ENCODE data around the gene SERPINB2.

SERPINB2 gene

DNA sequence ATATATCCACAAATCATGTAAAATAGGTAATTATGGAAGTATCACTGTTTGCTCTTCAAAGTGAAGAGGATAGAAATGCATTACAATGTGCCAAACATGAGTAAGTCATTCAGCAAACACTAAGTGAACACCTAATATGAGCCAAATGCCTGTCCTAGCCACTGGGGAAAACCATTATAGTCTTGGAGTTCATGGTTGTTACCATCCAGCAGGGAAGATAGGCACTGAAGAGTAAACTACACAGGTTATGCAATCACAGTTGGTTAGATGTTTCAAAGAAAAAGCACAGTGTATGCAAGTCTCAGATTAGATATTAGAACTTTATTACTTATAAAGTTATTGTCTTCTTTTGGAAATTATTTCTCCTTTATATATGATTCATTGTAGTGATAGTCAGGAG lies 3.9 kb upstream of the SERPINB2 start:
- H3K4me3 ChIP-seq (ENCODE audit: low read depth, low read length): no peak overlapping the region
- TF ChIP-seq CTCF (IDR thresholded peaks at IDR 0.05; ENCODE audit: low read depth, low read length, missing control alignments): no peak
- DNase-seq (ENCODE audit: low read depth): no peak

DNA sequence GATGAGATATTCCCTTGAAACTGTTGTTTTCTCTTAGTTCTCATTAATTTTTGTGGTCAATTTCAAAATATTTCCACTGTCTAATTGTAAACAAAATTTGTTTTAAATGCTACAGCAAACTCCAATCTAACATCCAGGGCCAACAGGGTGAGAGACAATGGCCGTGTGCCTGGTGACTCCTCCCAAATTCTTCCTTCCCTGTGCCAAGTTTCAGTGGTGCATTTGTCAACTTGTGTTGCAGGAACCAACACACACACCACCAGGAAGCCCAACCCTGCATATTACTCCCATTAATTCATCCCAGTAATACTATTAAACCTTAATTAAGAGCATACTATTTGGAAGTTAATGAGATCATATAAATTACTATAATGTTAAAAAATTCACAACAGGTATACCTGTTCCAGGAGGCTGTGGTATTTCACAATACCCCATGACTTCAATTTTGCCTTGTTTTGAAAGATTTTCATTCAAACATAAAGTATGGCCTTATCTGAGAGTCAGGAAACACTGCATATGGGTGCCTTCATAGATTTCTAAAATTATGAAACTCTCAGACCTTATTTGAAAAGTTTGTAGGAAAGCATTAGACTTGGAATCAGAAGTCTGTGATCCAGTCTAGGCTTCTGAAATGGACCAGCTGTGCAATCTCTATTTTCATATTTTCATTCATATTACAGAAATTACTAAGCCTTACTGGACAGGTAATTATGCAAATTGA lies 1.1 kb downstream of the SERPINB2 start:
- no peak overlapping the region for H3K4me3 ChIP-seq (ENCODE audit: low read depth, low read length)
- no peak for DNase-seq (ENCODE audit: low read depth)
- TF ChIP-seq CTCF (IDR thresholded peaks at IDR 0.05; ENCODE audit: low read depth, low read length, missing control alignments): no peak

DNA sequence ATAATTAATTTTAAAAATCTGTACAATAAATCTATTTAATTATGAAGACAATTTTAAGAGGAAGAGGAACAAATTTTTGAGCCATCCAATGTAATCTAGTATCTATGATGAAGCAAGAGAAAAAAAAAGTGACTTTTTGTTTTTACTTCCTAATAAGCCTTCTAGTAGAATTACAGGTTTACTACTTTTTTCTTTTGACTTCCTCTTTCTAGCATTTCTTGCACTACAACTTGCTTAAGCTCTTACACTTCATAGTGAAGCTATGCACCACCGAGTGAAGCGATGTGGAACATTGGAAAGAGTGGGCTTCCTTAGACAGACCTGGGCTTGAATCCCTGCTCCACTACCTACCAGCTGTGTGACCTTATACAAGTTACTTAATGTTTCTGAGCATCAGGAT lies 2.1 kb downstream of the SERPINB2 start:
- TF ChIP-seq CTCF (IDR thresholded peaks at IDR 0.05; ENCODE audit: low read depth, low read length, missing control alignments): no peak
- H3K4me3 ChIP-seq (ENCODE audit: low read depth, low read length): no peak overlapping the region
- no peak for DNase-seq (ENCODE audit: low read depth)

GRCh38 chr18:63890237-63890949 lies 2.9 kb downstream of the SERPINB2 start:
- TF ChIP-seq CTCF (IDR thresholded peaks at IDR 0.05; ENCODE audit: low read depth, low read length, missing control alignments): no peak
- H3K4me3 ChIP-seq (ENCODE audit: low read depth, low read length): no peak overlapping the region
- no peak for DNase-seq (ENCODE audit: low read depth)

GRCh38 chr18:63890950-63891304 lies 3.4 kb downstream of the SERPINB2 start:
- peak; percentile 52 for TF ChIP-seq CTCF (IDR thresholded peaks at IDR 0.05; ENCODE audit: low read depth, low read length, missing control alignments)
- DNase-seq (ENCODE audit: low read depth): peak; percentile 19
- no peak overlapping the region for H3K4me3 ChIP-seq (ENCODE audit: low read depth, low read length)

DNA sequence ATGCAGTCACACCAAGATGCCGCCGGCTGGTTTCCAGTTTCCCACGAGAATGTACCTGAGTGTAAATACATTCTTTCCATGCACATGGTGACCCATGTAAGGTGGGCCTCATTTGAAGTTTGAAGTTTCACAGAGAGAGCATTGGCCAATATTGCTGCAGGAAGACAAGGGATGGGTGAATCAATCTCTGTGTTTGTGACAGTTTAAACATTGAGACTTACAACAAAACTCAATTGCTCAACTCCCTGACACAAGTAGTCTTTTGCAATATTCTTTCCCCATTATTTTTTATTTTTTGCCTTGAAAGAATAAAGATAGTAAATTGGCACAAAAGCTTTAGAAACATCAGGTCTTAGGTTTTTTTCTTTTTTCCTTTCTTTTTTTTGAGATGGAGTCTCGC lies 5.1 kb downstream of the SERPINB2 start:
- H3K4me3 ChIP-seq (ENCODE audit: low read depth, low read length): no peak overlapping the region
- no peak for TF ChIP-seq CTCF (IDR thresholded peaks at IDR 0.05; ENCODE audit: low read depth, low read length, missing control alignments)
- DNase-seq (ENCODE audit: low read depth): no peak

All from GM12864 (cell line).